Activated CD4-positive, alpha-beta T cell treated with anti-CD3 and anti-CD28 coated beads, Interleukin-10, Interleukin-2, amounts not matched to agents 100 ng/mL and 50 ng/mL, durations not matched to agents 16 hours and 8 hours (primary cell): ENCODE measurements around the gene HNF1A.
"Not testable (repeated sequence)": the region's sequence is repeated elsewhere in the genome, so short reads cannot be mapped to it uniquely, and the experiment has no call there.

ENCODE experiments used
- DNase-seq: peaks from one replicate; pipeline ENCODE4 v3.0.0-alpha.2; 2020

Gene HNF1A

GRCh38 chr12:120978296-120979219 lies at the start of gene HNF1A:
HNF1A (plus strand) TSS chr12:120978543; CDS start chr12:120978769, 226 bp downstream.
- DNase-seq, result no peak

- no peak for DNase-seq
Observed at GRCh38 chr12:120928864-120929652, 49.3 kb upstream of the HNF1A start.

DNA sequence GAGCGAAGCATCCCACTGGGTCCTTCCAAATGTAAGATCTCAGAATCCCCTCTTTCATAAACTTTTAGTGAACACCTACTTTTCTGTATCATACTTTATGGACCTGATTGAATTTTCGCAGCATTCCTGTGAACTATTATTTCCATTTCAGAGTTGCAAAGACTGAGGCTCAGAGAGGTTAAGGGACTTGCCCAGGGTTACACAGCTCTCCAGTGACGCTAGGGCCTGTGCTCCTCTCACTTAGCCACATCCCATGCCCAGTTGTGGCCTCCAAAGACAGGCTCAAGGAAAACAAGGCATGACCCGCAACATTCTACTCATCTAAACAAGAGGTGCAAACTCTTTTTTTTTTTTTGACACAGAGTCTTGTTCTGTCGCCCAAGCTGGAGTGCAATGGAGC lies 48.3 kb upstream of the HNF1A start:
- no peak for DNase-seq

- no peak for DNase-seq
Observed at GRCh38 chr12:120932058-120932457, 46.3 kb upstream of the HNF1A start.

- DNase-seq, result no peak
Observed at GRCh38 chr12:120932956-120933526, 45.3 kb upstream of the HNF1A start.

DNA sequence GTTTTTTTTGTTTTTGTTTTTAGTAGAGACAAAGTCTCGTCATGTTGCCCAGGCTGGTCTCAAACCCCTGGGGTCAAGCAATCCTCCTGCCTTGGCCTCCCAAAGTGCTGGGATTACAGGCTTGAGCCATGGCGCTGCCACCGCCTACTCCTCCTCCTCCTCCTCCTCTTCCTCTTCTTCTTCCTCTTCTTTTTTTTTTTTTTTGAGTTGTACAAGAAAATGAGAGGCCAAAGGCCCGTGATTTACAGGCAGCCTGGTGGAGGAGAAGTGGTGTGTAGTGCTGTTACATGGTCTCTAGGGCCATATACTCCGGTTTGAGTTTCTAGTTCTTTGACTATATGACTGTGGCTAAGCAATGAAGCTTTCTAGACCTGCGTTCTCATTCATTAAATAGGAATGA lies 44.6 kb upstream of the HNF1A start:
- no peak for DNase-seq

GRCh38 chr12:120936197-120936596 lies 42.1 kb upstream of the HNF1A start:
- DNase-seq, result no peak

GRCh38 chr12:120938496-120938895 lies 39.8 kb upstream of the HNF1A start:
- DNase-seq, result no peak

GRCh38 chr12:120939523-120939922 lies 38.8 kb upstream of the HNF1A start:
- DNase-seq, result no peak

- DNase-seq, result no peak
Observed at GRCh38 chr12:120940006-120940405, 38.3 kb upstream of the HNF1A start.

GRCh38 chr12:120940799-120941198 lies 37.5 kb upstream of the HNF1A start:
- no peak for DNase-seq

DNA sequence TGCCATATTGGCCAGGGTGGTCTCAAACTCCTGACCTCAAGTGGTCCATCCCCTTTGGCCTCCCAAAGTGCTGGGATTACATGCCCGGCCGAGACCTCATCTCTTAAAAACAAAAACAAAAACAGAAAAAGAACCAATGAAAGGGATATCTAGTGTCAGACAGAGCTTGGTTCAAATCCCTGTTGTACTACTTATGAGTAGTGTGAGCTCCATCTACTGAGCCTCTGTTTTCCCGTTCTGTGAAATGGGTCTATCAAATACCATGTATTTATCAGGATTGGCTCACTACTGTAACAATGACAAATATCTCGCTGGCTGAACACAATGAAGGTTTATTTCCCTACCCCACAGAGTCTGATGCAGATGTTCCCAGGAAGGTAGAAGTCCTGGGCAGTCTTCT lies 36.9 kb upstream of the HNF1A start:
- DNase-seq, result no peak

- no peak for DNase-seq
Observed at GRCh38 chr12:120941846-120942405, 36.4 kb upstream of the HNF1A start.

DNA sequence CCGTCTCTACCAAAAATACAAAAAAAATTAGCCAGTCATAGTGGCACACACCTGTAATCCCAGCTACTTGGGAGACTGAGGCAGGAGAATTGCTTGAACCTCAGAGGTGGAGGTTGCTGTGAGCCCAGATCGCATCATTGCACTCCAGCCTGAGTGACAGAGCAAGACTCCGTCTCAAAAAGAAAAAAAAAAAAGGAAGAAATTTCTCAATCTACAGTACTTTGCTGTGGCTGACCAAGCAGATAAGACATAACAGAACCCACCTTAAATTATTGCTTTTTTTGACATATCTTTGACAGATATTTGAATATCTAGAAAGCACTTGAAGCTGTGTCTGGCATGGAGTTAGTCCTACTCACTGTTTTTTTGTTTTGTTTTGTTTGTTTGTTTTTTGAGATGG lies 34.9 kb upstream of the HNF1A start:
- no peak for DNase-seq

DNA sequence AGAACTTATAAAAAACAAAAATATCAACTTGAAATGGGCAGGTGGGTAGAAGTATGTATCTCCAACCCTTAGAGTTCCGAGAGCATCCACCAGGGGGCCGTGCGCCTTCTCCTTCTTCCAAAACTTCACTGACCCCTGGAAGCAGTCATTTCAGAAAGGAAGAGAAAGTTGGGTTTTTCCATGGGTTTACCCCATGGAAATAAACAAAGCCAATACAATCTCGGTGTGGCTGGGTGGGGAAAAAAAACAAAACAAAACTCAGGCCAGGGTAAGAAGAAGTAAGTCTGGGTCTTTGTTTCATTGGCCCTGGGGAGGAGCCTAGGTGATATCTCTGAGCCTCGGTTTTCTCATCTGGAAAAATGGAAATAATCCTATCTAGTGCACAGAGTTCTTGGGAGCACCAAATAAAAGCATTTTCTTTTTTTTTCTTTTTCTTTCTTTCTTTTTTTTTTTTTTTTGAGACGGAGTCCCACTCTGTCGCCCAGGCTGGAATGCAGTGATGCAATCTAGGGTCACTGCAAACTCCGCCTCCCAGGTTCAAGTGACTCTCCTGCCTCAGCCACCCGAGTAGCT lies 33.6 kb upstream of the HNF1A start:
- DNase-seq, result peak; percentile 70

DNA sequence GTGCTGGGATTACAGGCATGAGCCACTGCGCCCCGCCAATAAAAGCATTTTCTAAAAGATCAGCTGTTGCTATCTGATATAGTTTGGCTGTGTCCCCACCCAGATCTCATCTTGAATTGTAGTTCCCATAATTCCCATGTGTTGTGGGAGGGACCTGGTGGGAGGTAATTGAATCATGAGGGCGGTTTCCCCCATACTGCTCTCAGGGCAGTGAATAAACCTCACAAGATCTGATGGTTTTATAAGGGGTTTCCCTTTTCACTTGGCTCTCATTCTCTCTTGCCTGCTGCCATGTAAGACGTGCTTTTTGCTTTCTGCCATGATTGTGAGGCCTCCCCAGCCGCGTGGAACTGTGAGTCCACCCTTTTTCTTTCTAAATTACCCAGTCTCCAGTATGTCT lies 32.8 kb upstream of the HNF1A start:
- DNase-seq, result not testable (repeated sequence)

GRCh38 chr12:120950260-120950799 lies 28.0 kb upstream of the HNF1A start:
- DNase-seq, result not testable (repeated sequence)

GRCh38 chr12:120950807-120951206 lies 27.5 kb upstream of the HNF1A start:
- DNase-seq, result no peak

GRCh38 chr12:120955232-120955631 lies 23.1 kb upstream of the HNF1A start:
- DNase-seq, result no peak

DNA sequence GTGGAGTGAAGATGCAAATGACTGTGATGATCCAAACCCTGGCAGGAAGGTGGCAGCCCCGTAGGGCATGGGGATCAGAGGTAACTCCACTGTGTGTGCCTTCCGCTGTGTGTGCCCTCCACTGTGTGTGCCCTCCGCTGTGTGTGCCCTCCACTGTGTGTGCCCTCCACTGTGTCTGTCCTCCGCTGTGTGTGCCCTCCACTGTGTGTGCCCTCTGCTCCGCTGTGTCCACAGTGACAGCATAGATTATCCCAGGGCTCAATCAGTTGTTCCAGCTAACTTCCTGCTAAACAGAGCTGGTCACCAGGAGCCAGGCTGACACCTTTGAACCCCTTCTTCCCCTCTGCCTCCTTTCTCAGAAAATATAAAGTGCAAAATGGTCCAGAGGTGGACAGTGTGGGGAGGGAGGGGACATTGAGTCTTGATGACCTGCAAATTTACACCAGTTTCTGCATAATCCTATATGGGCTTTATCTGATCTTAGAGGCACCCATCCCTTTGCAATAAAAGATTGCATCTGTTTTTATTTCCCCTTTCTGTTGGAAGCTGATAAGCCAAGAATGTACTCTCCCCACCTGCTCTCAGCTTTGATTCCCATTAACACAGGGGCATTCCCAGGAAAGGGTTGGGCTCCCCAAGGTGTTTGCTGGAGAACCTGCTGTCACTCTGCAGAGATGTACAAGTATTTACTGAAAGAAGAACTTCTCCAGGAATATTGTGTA lies 21.6 kb upstream of the HNF1A start:
- DNase-seq, result no peak

DNA sequence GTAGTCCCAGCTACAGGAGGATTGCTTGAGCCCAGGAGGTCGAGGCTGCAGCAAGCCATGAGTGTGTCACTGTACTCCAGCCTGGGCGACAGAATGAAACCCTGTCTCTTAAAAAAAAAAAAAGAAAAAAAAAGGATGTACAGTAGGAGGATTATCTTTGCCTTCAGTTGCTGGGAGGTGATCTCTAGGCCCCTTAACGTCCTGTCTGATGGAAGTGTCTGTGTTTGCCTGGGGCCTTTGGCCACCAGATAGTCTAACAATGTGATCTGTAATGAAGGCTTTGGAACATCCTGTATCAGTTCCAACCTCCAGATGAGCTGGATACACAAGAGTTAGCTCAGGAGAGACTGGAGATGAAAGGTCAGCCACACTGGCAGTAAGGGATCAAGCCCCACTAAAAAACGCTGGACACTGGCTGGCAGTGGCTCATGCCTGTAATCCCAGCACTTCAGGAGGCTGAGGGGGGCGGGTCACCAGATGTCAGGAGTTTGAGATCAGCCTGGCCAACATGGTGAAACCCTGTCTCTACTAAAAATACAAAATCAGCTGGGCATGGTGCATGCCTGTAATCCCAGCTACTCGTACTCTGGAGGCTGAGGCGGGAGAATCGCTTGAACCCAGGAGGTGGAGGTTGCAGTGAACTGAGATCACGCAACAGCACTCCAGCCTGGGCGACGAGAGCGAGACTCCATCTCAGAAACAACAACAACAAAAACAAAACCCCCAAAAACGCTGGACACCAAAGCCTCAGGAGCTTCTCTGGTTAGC lies 19.0 kb upstream of the HNF1A start:
- DNase-seq, result no peak
